H9 (cell line): ENCODE data around the gene CEP126. TPM values are rescaled to one million over a fixed set of nuclear protein-coding genes. Genes with fewer than 3 reads are reported as not detected.

Source experiments
- DNase-seq: peaks from one replicate; pipeline ENCODE4 v3.0.0-alpha.2; 2017
- H2AFZ ChIP-seq: one replicate; pipeline ENCODE4 v1.6.1; 2013; ENCODE audit warnings: mild to moderate bottlenecking, low read length, control low read depth, moderate library complexity
- H2AK5ac ChIP-seq: 2 replicates; pipeline ENCODE4 v1.6.1; 2013; ENCODE audit warnings: low read length, control low read depth, mixed read lengths; ENCODE audit not compliant: insufficient read length
- H2BK120ac ChIP-seq: one replicate; pipeline ENCODE4 v1.6.1; 2013; ENCODE audit warnings: low read depth, mild to moderate bottlenecking, low read length, control low read depth, inconsistent platforms; ENCODE audit not compliant: poor library complexity, severe bottlenecking
- H2BK12ac ChIP-seq: 2 replicates; pipeline ENCODE4 v1.6.1; 2013; ENCODE audit warnings: low read length, control low read depth, mixed read lengths, low read depth; ENCODE audit not compliant: insufficient read length
- H2BK15ac ChIP-seq: 2 replicates; pipeline ENCODE4 v1.6.1; 2013; ENCODE audit warnings: low read depth, low read length, control low read depth
- H2BK20ac ChIP-seq: one replicate; pipeline ENCODE4 v1.6.1; 2013; ENCODE audit warnings: low read depth, mild to moderate bottlenecking, low read length, control low read depth, inconsistent platforms; ENCODE audit not compliant: poor library complexity, severe bottlenecking
- H2BK5ac ChIP-seq: 2 replicates; pipeline ENCODE4 v1.6.1; 2013; ENCODE audit warnings: low read length, control low read depth, mixed read lengths; ENCODE audit not compliant: insufficient read length
- H3K14ac ChIP-seq: 2 replicates; pipeline ENCODE4 v1.6.1; 2013; ENCODE audit warnings: low read length, control low read depth; ENCODE audit not compliant: insufficient read depth
- H3K18ac ChIP-seq: 2 replicates; pipeline ENCODE4 v1.6.1; 2013; ENCODE audit warnings: low read depth, mild to moderate bottlenecking, mixed read lengths, low read length, control low read depth; ENCODE audit not compliant: insufficient read length
- H3K23ac ChIP-seq: 2 replicates; pipeline ENCODE4 v1.6.1; 2013; ENCODE audit warnings: low read length, control low read depth, mixed read lengths, low read depth; ENCODE audit not compliant: insufficient read length
- H3K23me2 ChIP-seq: 2 replicates; pipeline ENCODE4 v1.6.1; 2013; ENCODE audit warnings: low read depth, mild to moderate bottlenecking, mixed read lengths, low read length, control low read depth; ENCODE audit not compliant: insufficient read length, poor library complexity, severe bottlenecking
- H3K27ac ChIP-seq: 2 replicates; pipeline ENCODE4 v1.5.1; 2013; ENCODE audit warnings: low read length, control low read depth, mixed read lengths, low read depth; ENCODE audit not compliant: insufficient read length
- H3K27me3 ChIP-seq: 2 replicates; pipeline ENCODE4 v1.6.1; 2013; ENCODE audit warnings: low read length, control low read depth, inconsistent platforms; ENCODE audit not compliant: insufficient read depth
- H3K4ac ChIP-seq: 2 replicates; pipeline ENCODE4 v1.6.1; 2013; ENCODE audit warnings: low read depth, mild to moderate bottlenecking, control low read depth, inconsistent platforms, low read length, moderate library complexity
- H3K4me1 ChIP-seq: 2 replicates; pipeline ENCODE4 v1.6.1; 2013; ENCODE audit warnings: low read length, control low read depth, inconsistent platforms; ENCODE audit not compliant: insufficient read depth
- H3K4me2 ChIP-seq: 2 replicates; pipeline ENCODE4 v1.6.1; 2013; ENCODE audit warnings: low read length, control low read depth, mixed read lengths; ENCODE audit not compliant: insufficient read length, insufficient read depth
- H3K56ac ChIP-seq: 2 replicates; pipeline ENCODE4 v1.6.1; 2013; ENCODE audit warnings: low read depth, mild to moderate bottlenecking, mixed read lengths, low read length, control low read depth; ENCODE audit not compliant: insufficient read length
- H3K79me1 ChIP-seq: 2 replicates; pipeline ENCODE4 v1.6.1; 2013; ENCODE audit warnings: low read depth, mild to moderate bottlenecking, moderate library complexity, low read length, control low read depth, inconsistent platforms; ENCODE audit not compliant: insufficient read depth, poor library complexity, severe bottlenecking
- H3K79me2 ChIP-seq: 2 replicates; pipeline ENCODE4 v1.6.1; 2013; ENCODE audit warnings: low read length, control low read depth, inconsistent platforms; ENCODE audit not compliant: insufficient read depth
- H3K9ac ChIP-seq: 2 replicates; pipeline ENCODE4 v1.6.1; 2013; ENCODE audit warnings: low read length, control low read depth, mixed read lengths; ENCODE audit not compliant: insufficient read length; ENCODE audit errors: extremely low read depth
- H3K9me3 ChIP-seq: one replicate; pipeline ENCODE4 v1.6.1; 2013; ENCODE audit warnings: low read depth, low read length, inconsistent platforms; ENCODE audit not compliant: control insufficient read depth
- H3T11ph ChIP-seq: one replicate; pipeline ENCODE4 v1.6.1; 2013; ENCODE audit warnings: mild to moderate bottlenecking, low read length, control low read depth, inconsistent platforms
- H4K20me1 ChIP-seq: one replicate; pipeline ENCODE4 v1.6.1; 2013; ENCODE audit not compliant: control insufficient read depth, insufficient read length, insufficient read depth
- H4K5ac ChIP-seq: 2 replicates; pipeline ENCODE4 v1.6.1; 2013; ENCODE audit warnings: low read depth, mild to moderate bottlenecking, mixed read lengths, low read length, control low read depth; ENCODE audit not compliant: insufficient read length
- H4K8ac ChIP-seq: replicated peaks from 2 replicates; pipeline ENCODE4 v1.6.1; 2013; ENCODE audit warnings: low read length, control low read depth, mixed read lengths, low read depth; ENCODE audit not compliant: insufficient read length
- H4K91ac ChIP-seq: 2 replicates; pipeline ENCODE4 v1.6.1; 2013; ENCODE audit warnings: low read depth, mild to moderate bottlenecking, moderate library complexity, mixed read lengths, low read length, control low read depth; ENCODE audit not compliant: insufficient read length
- H3K27ac Mint-ChIP-seq, 3 experiments: 2 replicates in 2 of 3; 3 replicates in 1 of 3; pipeline ENCODE4 v1.8.0; 2020 to 2021; ENCODE audit warnings: mixed read lengths in 3 of 3, mild to moderate bottlenecking in 1 of 3, moderate library complexity in 1 of 3
- H3K27me3 Mint-ChIP-seq: 2 replicates; pipeline ENCODE4 v1.8.0; 2021; ENCODE audit warnings: low read depth, mild to moderate bottlenecking, moderate library complexity, mixed read lengths
- H3K36me3 Mint-ChIP-seq, 3 experiments: 2 replicates in 2 of 3; 3 replicates in 1 of 3; pipeline ENCODE4 v1.8.0; 2020 to 2021; ENCODE audit warnings: low read depth in 3 of 3, mixed read lengths in 3 of 3; ENCODE audit not compliant: insufficient read depth in 1 of 3
- H3K4me1 Mint-ChIP-seq, 2 experiments: 2 replicates each; pipeline ENCODE4 v1.8.0; 2020; ENCODE audit warnings: mixed read lengths in 2 of 2
- H3K4me3 Mint-ChIP-seq, 2 experiments: 2 replicates in 1 of 2; 3 replicates in 1 of 2; pipeline ENCODE4 v1.8.0; 2020 to 2021; ENCODE audit warnings: mild to moderate bottlenecking in 2 of 2, mixed read lengths in 2 of 2, moderate library complexity in 1 of 2
- H3K9me3 Mint-ChIP-seq, 2 experiments: 2 replicates in 1 of 2; 3 replicates in 1 of 2; pipeline ENCODE4 v1.8.0; 2020; ENCODE audit warnings: mild to moderate bottlenecking in 2 of 2, mixed read lengths in 2 of 2, moderate library complexity in 1 of 2
- CTCF ChIP-seq: fragments of 200-600 bp; sonication (generic); conservative IDR thresholded peaks from 3 replicates; pipeline ENCODE4 v1.8.0; 2021; ENCODE audit warnings: antibody characterized with exemption, mild to moderate bottlenecking
- WGBS: extraction: QIAGEN DNeasy Blood & Tissue Kit; methylation state at CpG from one replicate; pipeline ENCODE4 v1.1.7; 2013; ENCODE audit warnings: missing lambda C conversion rate, low lambda C conversion rate, mixed read lengths; ENCODE audit not compliant: insufficient read length; ENCODE audit errors: extremely low coverage; 5-methylcytosine and 5-hydroxymethylcytosine counted together
- total RNA-seq: library from RNA; stranded (reverse); gene quantifications from 2 replicates; pipeline ENCODE4 v1.2.1, GENCODE V29; 2021

Gene CEP126
- total RNA-seq, 1 experiment from 2014 or later = 1.2 TPM

- Histone ChIP-seq H3K56ac (no peak overlapping the region), H3T11ph (no peak overlapping the region), H4K8ac (no peak overlapping the region), H4K5ac (no peak overlapping the region), H3K79me2 (no peaks in the 10 kb centered on the region), H2AFZ (no peak overlapping the region), H3K4ac (no peak overlapping the region), H3K23me2 (no peaks in the 10 kb centered on the region), H4K91ac (no peak overlapping the region), H3K14ac (no peak overlapping the region), H3K79me1 (no peaks in the 10 kb centered on the region), H3K4me2 (no peak overlapping the region), H3K9ac (no peak overlapping the region), H3K18ac (no peak overlapping the region), H4K20me1 (no peaks in the 10 kb centered on the region), H3K4me1 (no peaks in the 10 kb centered on the region), H2BK15ac (no peak overlapping the region), H2AK5ac (no peak overlapping the region), H2BK12ac (no peak overlapping the region), H3K27me3 (no peaks in the 10 kb centered on the region), H3K23ac (no peak overlapping the region), H2BK20ac (no peak overlapping the region), H2BK5ac (no peak overlapping the region), H3K9me3 (no peaks in the 10 kb centered on the region), H2BK120ac (no peak overlapping the region), H3K27ac (no peak overlapping the region)
- Mint-ChIP-seq H3K9me3 (no peaks in the 10 kb centered on the region), H3K36me3 (no peaks in the 10 kb centered on the region), H3K27me3 (peaks cover 1% of the 10 kb centered on the region), H3K27ac (peak overlapping the region in 1 of 3 experiments; percentile 5; a peak in 1 of 7 replicates), H3K4me3 (no peak overlapping the region), H3K4me1 (no peaks in the 10 kb centered on the region)
- WGBS = no CpG with 5 or more reads among the region's 5 CpGs
- TF ChIP-seq CTCF = no peak
- no peak for DNase-seq
Observed at GRCh38 chr11:101955701-101956100, 40.9 kb downstream of the CEP126 start.
